H9 (cell line): ENCODE results near the gene CXCL8. TPM values are rescaled to one million over a fixed set of nuclear protein-coding genes. Genes with fewer than 3 reads are reported as not detected.

ENCODE experiments used
- DNase-seq: peaks from one replicate; pipeline ENCODE4 v3.0.0-alpha.2; 2017
- H2AFZ ChIP-seq: one replicate; pipeline ENCODE4 v1.6.1; 2013; ENCODE audit warnings: mild to moderate bottlenecking, low read length, control low read depth, moderate library complexity
- H2AK5ac ChIP-seq: 2 replicates; pipeline ENCODE4 v1.6.1; 2013; ENCODE audit warnings: low read length, control low read depth, mixed read lengths; ENCODE audit not compliant: insufficient read length
- H2BK120ac ChIP-seq: one replicate; pipeline ENCODE4 v1.6.1; 2013; ENCODE audit warnings: low read depth, mild to moderate bottlenecking, low read length, control low read depth, inconsistent platforms; ENCODE audit not compliant: poor library complexity, severe bottlenecking
- H2BK12ac ChIP-seq: 2 replicates; pipeline ENCODE4 v1.6.1; 2013; ENCODE audit warnings: low read length, control low read depth, mixed read lengths, low read depth; ENCODE audit not compliant: insufficient read length
- H2BK15ac ChIP-seq: 2 replicates; pipeline ENCODE4 v1.6.1; 2013; ENCODE audit warnings: low read depth, low read length, control low read depth
- H2BK20ac ChIP-seq: one replicate; pipeline ENCODE4 v1.6.1; 2013; ENCODE audit warnings: low read depth, mild to moderate bottlenecking, low read length, control low read depth, inconsistent platforms; ENCODE audit not compliant: poor library complexity, severe bottlenecking
- H2BK5ac ChIP-seq: 2 replicates; pipeline ENCODE4 v1.6.1; 2013; ENCODE audit warnings: low read length, control low read depth, mixed read lengths; ENCODE audit not compliant: insufficient read length
- H3K14ac ChIP-seq: 2 replicates; pipeline ENCODE4 v1.6.1; 2013; ENCODE audit warnings: low read length, control low read depth; ENCODE audit not compliant: insufficient read depth
- H3K18ac ChIP-seq: 2 replicates; pipeline ENCODE4 v1.6.1; 2013; ENCODE audit warnings: low read depth, mild to moderate bottlenecking, mixed read lengths, low read length, control low read depth; ENCODE audit not compliant: insufficient read length
- H3K23ac ChIP-seq: 2 replicates; pipeline ENCODE4 v1.6.1; 2013; ENCODE audit warnings: low read length, control low read depth, mixed read lengths, low read depth; ENCODE audit not compliant: insufficient read length
- H3K23me2 ChIP-seq: 2 replicates; pipeline ENCODE4 v1.6.1; 2013; ENCODE audit warnings: low read depth, mild to moderate bottlenecking, mixed read lengths, low read length, control low read depth; ENCODE audit not compliant: insufficient read length, poor library complexity, severe bottlenecking
- H3K27ac ChIP-seq: 2 replicates; pipeline ENCODE4 v1.5.1; 2013; ENCODE audit warnings: low read length, control low read depth, mixed read lengths, low read depth; ENCODE audit not compliant: insufficient read length
- H3K27me3 ChIP-seq: 2 replicates; pipeline ENCODE4 v1.6.1; 2013; ENCODE audit warnings: low read length, control low read depth, inconsistent platforms; ENCODE audit not compliant: insufficient read depth
- H3K4ac ChIP-seq: 2 replicates; pipeline ENCODE4 v1.6.1; 2013; ENCODE audit warnings: low read depth, mild to moderate bottlenecking, control low read depth, inconsistent platforms, low read length, moderate library complexity
- H3K4me1 ChIP-seq: 2 replicates; pipeline ENCODE4 v1.6.1; 2013; ENCODE audit warnings: low read length, control low read depth, inconsistent platforms; ENCODE audit not compliant: insufficient read depth
- H3K4me2 ChIP-seq: 2 replicates; pipeline ENCODE4 v1.6.1; 2013; ENCODE audit warnings: low read length, control low read depth, mixed read lengths; ENCODE audit not compliant: insufficient read length, insufficient read depth
- H3K56ac ChIP-seq: 2 replicates; pipeline ENCODE4 v1.6.1; 2013; ENCODE audit warnings: low read depth, mild to moderate bottlenecking, mixed read lengths, low read length, control low read depth; ENCODE audit not compliant: insufficient read length
- H3K79me1 ChIP-seq: 2 replicates; pipeline ENCODE4 v1.6.1; 2013; ENCODE audit warnings: low read depth, mild to moderate bottlenecking, moderate library complexity, low read length, control low read depth, inconsistent platforms; ENCODE audit not compliant: insufficient read depth, poor library complexity, severe bottlenecking
- H3K79me2 ChIP-seq: 2 replicates; pipeline ENCODE4 v1.6.1; 2013; ENCODE audit warnings: low read length, control low read depth, inconsistent platforms; ENCODE audit not compliant: insufficient read depth
- H3K9ac ChIP-seq: 2 replicates; pipeline ENCODE4 v1.6.1; 2013; ENCODE audit warnings: low read length, control low read depth, mixed read lengths; ENCODE audit not compliant: insufficient read length; ENCODE audit errors: extremely low read depth
- H3K9me3 ChIP-seq: one replicate; pipeline ENCODE4 v1.6.1; 2013; ENCODE audit warnings: low read depth, low read length, inconsistent platforms; ENCODE audit not compliant: control insufficient read depth
- H3T11ph ChIP-seq: one replicate; pipeline ENCODE4 v1.6.1; 2013; ENCODE audit warnings: mild to moderate bottlenecking, low read length, control low read depth, inconsistent platforms
- H4K20me1 ChIP-seq: one replicate; pipeline ENCODE4 v1.6.1; 2013; ENCODE audit not compliant: control insufficient read depth, insufficient read length, insufficient read depth
- H4K5ac ChIP-seq: 2 replicates; pipeline ENCODE4 v1.6.1; 2013; ENCODE audit warnings: low read depth, mild to moderate bottlenecking, mixed read lengths, low read length, control low read depth; ENCODE audit not compliant: insufficient read length
- H4K8ac ChIP-seq: replicated peaks from 2 replicates; pipeline ENCODE4 v1.6.1; 2013; ENCODE audit warnings: low read length, control low read depth, mixed read lengths, low read depth; ENCODE audit not compliant: insufficient read length
- H4K91ac ChIP-seq: 2 replicates; pipeline ENCODE4 v1.6.1; 2013; ENCODE audit warnings: low read depth, mild to moderate bottlenecking, moderate library complexity, mixed read lengths, low read length, control low read depth; ENCODE audit not compliant: insufficient read length
- H3K27ac Mint-ChIP-seq, 3 experiments: 2 replicates in 2 of 3; 3 replicates in 1 of 3; pipeline ENCODE4 v1.8.0; 2020 to 2021; ENCODE audit warnings: mixed read lengths in 3 of 3, mild to moderate bottlenecking in 1 of 3, moderate library complexity in 1 of 3
- H3K27me3 Mint-ChIP-seq: 2 replicates; pipeline ENCODE4 v1.8.0; 2021; ENCODE audit warnings: low read depth, mild to moderate bottlenecking, moderate library complexity, mixed read lengths
- H3K36me3 Mint-ChIP-seq, 3 experiments: 2 replicates in 2 of 3; 3 replicates in 1 of 3; pipeline ENCODE4 v1.8.0; 2020 to 2021; ENCODE audit warnings: low read depth in 3 of 3, mixed read lengths in 3 of 3; ENCODE audit not compliant: insufficient read depth in 1 of 3
- H3K4me1 Mint-ChIP-seq, 2 experiments: 2 replicates each; pipeline ENCODE4 v1.8.0; 2020; ENCODE audit warnings: mixed read lengths in 2 of 2
- H3K4me3 Mint-ChIP-seq, 2 experiments: 2 replicates in 1 of 2; 3 replicates in 1 of 2; pipeline ENCODE4 v1.8.0; 2020 to 2021; ENCODE audit warnings: mild to moderate bottlenecking in 2 of 2, mixed read lengths in 2 of 2, moderate library complexity in 1 of 2
- H3K9me3 Mint-ChIP-seq, 2 experiments: 2 replicates in 1 of 2; 3 replicates in 1 of 2; pipeline ENCODE4 v1.8.0; 2020; ENCODE audit warnings: mild to moderate bottlenecking in 2 of 2, mixed read lengths in 2 of 2, moderate library complexity in 1 of 2
- CTCF ChIP-seq: fragments of 200-600 bp; sonication (generic); conservative IDR thresholded peaks from 3 replicates; pipeline ENCODE4 v1.8.0; 2021; ENCODE audit warnings: antibody characterized with exemption, mild to moderate bottlenecking
- WGBS: extraction: QIAGEN DNeasy Blood & Tissue Kit; methylation state at CpG from one replicate; pipeline ENCODE4 v1.1.7; 2013; ENCODE audit warnings: missing lambda C conversion rate, low lambda C conversion rate, mixed read lengths; ENCODE audit not compliant: insufficient read length; ENCODE audit errors: extremely low coverage; 5-methylcytosine and 5-hydroxymethylcytosine counted together
- total RNA-seq: library from RNA; stranded (reverse); gene quantifications from 2 replicates; pipeline ENCODE4 v1.2.1, GENCODE V29; 2021

The CXCL8 gene
- total RNA-seq, 1 experiment from 2014 or later = not detected

- Mint-ChIP-seq H3K27ac (no peak overlapping the region), H3K9me3 (no peaks in the 10 kb centered on the region), H3K27me3 (no peaks in the 10 kb centered on the region), H3K4me3 (no peak overlapping the region), H3K36me3 (no peaks in the 10 kb centered on the region; a peak in 1 of 7 replicates), H3K4me1 (peaks cover 2 to 6% of the 10 kb centered on the region in 2 experiments; a peak in 2 of 4 replicates)
- Histone ChIP-seq H3K79me2 (no peaks in the 10 kb centered on the region), H3K18ac (no peak overlapping the region), H3K4ac (no peak overlapping the region), H2AFZ (no peak overlapping the region), H3K27ac (no peak overlapping the region), H2BK120ac (no peak overlapping the region), H3K4me1 (peaks cover 2% of the 10 kb centered on the region; the same call in 1 of the 2 replicates), H2BK15ac (no peak overlapping the region), H2BK12ac (no peak overlapping the region), H3K79me1 (no peaks in the 10 kb centered on the region), H2AK5ac (no peak overlapping the region), H3K9ac (no peak overlapping the region), H3K14ac (no peak overlapping the region), H4K5ac (no peak overlapping the region), H3K4me2 (no peak overlapping the region), H3K23me2 (no peaks in the 10 kb centered on the region), H3K27me3 (no peaks in the 10 kb centered on the region), H2BK20ac (no peak overlapping the region), H4K91ac (no peak overlapping the region), H3K56ac (no peak overlapping the region), H4K8ac (no peak overlapping the region), H2BK5ac (no peak overlapping the region), H4K20me1 (no peaks in the 10 kb centered on the region), H3T11ph (no peak overlapping the region), H3K9me3 (no peaks in the 10 kb centered on the region), H3K23ac (no peak overlapping the region)
- DNase-seq = peak; percentile 71
- no CpG with 5 or more reads among the region's 3 CpGs for WGBS
- peak; percentile 87 for TF ChIP-seq CTCF
Measured at GRCh38 chr4:73729534-73730165, 10.7 kb upstream of the CXCL8 start.
